Neutrophil (primary cell): ENCODE data around the gene NRARP.

Experiments
- H3K27ac ChIP-seq: fragments of 200-600 bp; sonication (generic); 2 replicates; pipeline ENCODE4 v1.5.1; 2016; ENCODE audit warnings: mild to moderate bottlenecking, moderate library complexity
- H3K27me3 ChIP-seq: fragments of 200-600 bp; sonication (generic); 2 replicates; pipeline ENCODE4 v1.6.0; 2016; ENCODE audit warnings: mild to moderate bottlenecking
- H3K36me3 ChIP-seq: fragments of 200-600 bp; sonication (generic); 2 replicates; pipeline ENCODE4 v1.5.1; 2017
- H3K4me1 ChIP-seq, 2 experiments: fragments of 200-600 bp in 1 of 2; sonication (generic) in 1 of 2; 1 replicate in 1 of 2; 2 replicates in 1 of 2; pipeline versions ENCODE4 v1.5.1 to v1.6.1; 2013 to 2016; ENCODE audit warnings: low read depth in 1 of 2, low read length in 1 of 2, mild to moderate bottlenecking in 1 of 2, moderate library complexity in 1 of 2; ENCODE audit not compliant: control insufficient read depth in 1 of 2, insufficient read depth in 1 of 2
- H3K4me3 ChIP-seq, 2 experiments: fragments of 200-600 bp in 1 of 2; sonication (generic) in 1 of 2; 1 replicate in 1 of 2; 2 replicates in 1 of 2; pipeline ENCODE4 v1.5.1; 2013 to 2016; ENCODE audit warnings: low read depth in 1 of 2, low read length in 1 of 2, mild to moderate bottlenecking in 1 of 2, moderate library complexity in 1 of 2
- H3K9me3 ChIP-seq: fragments of 200-600 bp; sonication (generic); 2 replicates; pipeline ENCODE4 v1.5.1; 2016
- CTCF ChIP-seq: fragments of 200-600 bp; sonication (generic); IDR thresholded peaks from 2 replicates; pipeline ENCODE4 v1.5.1; 2016; ENCODE audit warnings: antibody characterized with exemption

NRARP gene

GRCh38 chr9:137294091-137294680 lies 7.9 kb downstream of the NRARP start:
- H3K4me1 ChIP-seq: peaks cover 0 to 14% of the 10 kb centered on the region in 2 experiments
- peaks cover 76% of the 10 kb centered on the region for H3K27me3 ChIP-seq
- no peaks in the 10 kb centered on the region for H3K36me3 ChIP-seq
- H3K9me3 ChIP-seq: no peaks in the 10 kb centered on the region
- no peak for TF ChIP-seq CTCF
- H3K4me3 ChIP-seq: no peak overlapping the region
- no peak overlapping the region for H3K27ac ChIP-seq

GRCh38 chr9:137293482-137294090 lies 8.5 kb downstream of the NRARP start:
- H3K4me1 ChIP-seq: peaks cover 0 to 14% of the 10 kb centered on the region in 2 experiments
- no peak overlapping the region for H3K27ac ChIP-seq
- H3K4me3 ChIP-seq: no peak overlapping the region
- H3K36me3 ChIP-seq: no peaks in the 10 kb centered on the region
- no peaks in the 10 kb centered on the region for H3K9me3 ChIP-seq
- H3K27me3 ChIP-seq: peaks cover 70% of the 10 kb centered on the region
- no peak for TF ChIP-seq CTCF

GRCh38 chr9:137293094-137293481 lies 9.0 kb downstream of the NRARP start:
- Histone ChIP-seq H3K27ac (no peak overlapping the region), H3K27me3 (peaks cover 65% of the 10 kb centered on the region), H3K36me3 (no peaks in the 10 kb centered on the region), H3K4me1 (peaks cover 0 to 14% of the 10 kb centered on the region in 2 experiments), H3K4me3 (no peak overlapping the region), H3K9me3 (no peaks in the 10 kb centered on the region)
- TF ChIP-seq CTCF: no peak

- no peak for TF ChIP-seq CTCF
- Histone ChIP-seq H3K36me3 (peaks cover 21% of the 10 kb centered on the region), H3K4me3 (no peak overlapping the region), H3K4me1 (no peaks in the 10 kb centered on the region), H3K27me3 (peaks cover 4% of the 10 kb centered on the region), H3K9me3 (no peaks in the 10 kb centered on the region), H3K27ac (no peak overlapping the region)
These were observed 15.1 kb downstream of the NRARP start for GRCh38 chr9:137286975-137287383.

- H3K36me3 ChIP-seq: peaks cover 56% of the 10 kb centered on the region
- peaks cover 15 to 22% of the 10 kb centered on the region in 2 experiments for H3K4me1 ChIP-seq
- TF ChIP-seq CTCF: no peak
- H3K27me3 ChIP-seq: no peaks in the 10 kb centered on the region
- no peaks in the 10 kb centered on the region for H3K9me3 ChIP-seq
- H3K27ac ChIP-seq: no peak overlapping the region
- H3K4me3 ChIP-seq: no peak overlapping the region
These were observed 20.5 kb downstream of the NRARP start for GRCh38 chr9:137281345-137282116.
